Endothelial cell of umbilical vein (primary cell): ENCODE measurements around the gene DIP2B.

Experiments used
- CTCF ChIP-seq, 2 donors: IDR thresholded peaks; 1 replicate in 1 of 2; 2 replicates in 1 of 2; pipeline ENCODE4 v1.5.1; 2011; ENCODE audit warnings: low read length in 2 of 2, mild to moderate bottlenecking in 2 of 2, moderate library complexity in 2 of 2, control low read depth in 1 of 2, inconsistent platforms in 1 of 2, low read depth in 1 of 2; ENCODE audit not compliant: insufficient read depth in 1 of 2; ENCODE audit errors: extremely low read depth in 1 of 2
- EZH2 ChIP-seq: IDR thresholded peaks from 2 replicates; pipeline ENCODE4 v1.6.1; 2012; ENCODE audit warnings: borderline replicate concordance, low read depth, mild to moderate bottlenecking, moderate library complexity, low read length, inconsistent platforms; ENCODE audit not compliant: severe bottlenecking
- FOS ChIP-seq: IDR thresholded peaks from 2 replicates; pipeline ENCODE4 v1.6.1; 2011; ENCODE audit warnings: mild to moderate bottlenecking, low read length, moderate library complexity, borderline replicate concordance; ENCODE audit not compliant: insufficient read depth
- GATA2 ChIP-seq: IDR thresholded peaks from 2 replicates; pipeline ENCODE4 v1.7.0; 2011; ENCODE audit warnings: low read depth, mild to moderate bottlenecking, moderate library complexity, mixed read lengths, low read length; ENCODE audit not compliant: insufficient read length, insufficient read depth
- JUN ChIP-seq: IDR thresholded peaks from 2 replicates; pipeline ENCODE4 v1.6.1; 2011; ENCODE audit warnings: borderline replicate concordance, low read depth; ENCODE audit not compliant: insufficient read length, insufficient read depth
- MAX ChIP-seq: IDR thresholded peaks from 2 replicates; pipeline ENCODE4 v1.6.1; 2011; ENCODE audit not compliant: insufficient read depth, insufficient read length
- MYC ChIP-seq: IDR thresholded peaks from one replicate; pipeline ENCODE4 v1.6.1; 2011; ENCODE audit warnings: mild to moderate bottlenecking, low read depth, low read length
- POLR2A ChIP-seq: IDR thresholded peaks from 2 replicates; pipeline ENCODE4 v1.6.1; 2012; ENCODE audit warnings: low read depth, mild to moderate bottlenecking, control low read depth, low read length
- POLR2AphosphoS5 ChIP-seq: IDR thresholded peaks from 2 replicates; pipeline ENCODE4 v1.6.1; 2012; ENCODE audit warnings: low read depth, mild to moderate bottlenecking, control low read depth, low read length, moderate library complexity; ENCODE audit not compliant: insufficient read depth

GRCh38 chr12:50519353-50519752, 14.6 kb downstream of the DIP2B start:
- TF ChIP-seq EZH2: no peak
- TF ChIP-seq CTCF (IDR thresholded peaks at IDR 0.05; ENCODE audit: extremely low read depth in 1 of 2, insufficient read depth in 1 of 2, low read depth in 1 of 2, low read length in 2 of 2): no peak
- TF ChIP-seq POLR2A: no peak
- TF ChIP-seq JUN: no peak
- TF ChIP-seq GATA2: no peak
- TF ChIP-seq MYC: no peak
- no peak for TF ChIP-seq MAX
- TF ChIP-seq POLR2AphosphoS5: no peak
- TF ChIP-seq FOS: no peak
